WI38 (cell line): ENCODE data around the gene PAX2.

Experiments
- H3K4me3 ChIP-seq: 2 replicates; pipeline ENCODE4 v1.5.1; 2011; ENCODE audit warnings: low read depth, mild to moderate bottlenecking, control low read depth, low read length
- TF ChIP-seq, protein P1 (sequence below): IDR thresholded peaks from 2 replicates; pipeline ENCODE4 v1.5.1; 2012; ENCODE audit warnings: low read depth, mild to moderate bottlenecking, control low read depth, low read length

Gene PAX2

DNA sequence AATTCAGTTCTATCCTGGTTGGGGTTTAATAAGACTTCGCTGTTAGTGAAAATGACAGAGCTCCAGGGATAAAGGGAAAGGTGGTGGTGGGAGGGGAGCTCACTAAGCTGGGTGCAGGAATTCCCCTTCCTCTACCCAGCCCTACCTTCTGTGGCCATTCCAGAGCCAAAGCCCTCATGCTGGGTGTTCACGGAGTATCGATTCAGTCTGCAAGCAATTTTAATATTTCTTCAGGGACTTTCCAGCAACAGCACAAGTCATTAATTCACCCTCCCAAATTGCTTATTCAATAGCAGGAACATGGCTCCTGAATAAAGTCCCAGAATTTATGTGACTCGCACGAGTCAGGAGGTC, 22.0 kb downstream of the PAX2 start:
- TF ChIP-seq, protein P1, sequence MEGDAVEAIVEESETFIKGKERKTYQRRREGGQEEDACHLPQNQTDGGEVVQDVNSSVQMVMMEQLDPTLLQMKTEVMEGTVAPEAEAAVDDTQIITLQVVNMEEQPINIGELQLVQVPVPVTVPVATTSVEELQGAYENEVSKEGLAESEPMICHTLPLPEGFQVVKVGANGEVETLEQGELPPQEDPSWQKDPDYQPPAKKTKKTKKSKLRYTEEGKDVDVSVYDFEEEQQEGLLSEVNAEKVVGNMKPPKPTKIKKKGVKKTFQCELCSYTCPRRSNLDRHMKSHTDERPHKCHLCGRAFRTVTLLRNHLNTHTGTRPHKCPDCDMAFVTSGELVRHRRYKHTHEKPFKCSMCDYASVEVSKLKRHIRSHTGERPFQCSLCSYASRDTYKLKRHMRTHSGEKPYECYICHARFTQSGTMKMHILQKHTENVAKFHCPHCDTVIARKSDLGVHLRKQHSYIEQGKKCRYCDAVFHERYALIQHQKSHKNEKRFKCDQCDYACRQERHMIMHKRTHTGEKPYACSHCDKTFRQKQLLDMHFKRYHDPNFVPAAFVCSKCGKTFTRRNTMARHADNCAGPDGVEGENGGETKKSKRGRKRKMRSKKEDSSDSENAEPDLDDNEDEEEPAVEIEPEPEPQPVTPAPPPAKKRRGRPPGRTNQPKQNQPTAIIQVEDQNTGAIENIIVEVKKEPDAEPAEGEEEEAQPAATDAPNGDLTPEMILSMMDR: no peak
- H3K4me3 ChIP-seq: no peak overlapping the region

DNA sequence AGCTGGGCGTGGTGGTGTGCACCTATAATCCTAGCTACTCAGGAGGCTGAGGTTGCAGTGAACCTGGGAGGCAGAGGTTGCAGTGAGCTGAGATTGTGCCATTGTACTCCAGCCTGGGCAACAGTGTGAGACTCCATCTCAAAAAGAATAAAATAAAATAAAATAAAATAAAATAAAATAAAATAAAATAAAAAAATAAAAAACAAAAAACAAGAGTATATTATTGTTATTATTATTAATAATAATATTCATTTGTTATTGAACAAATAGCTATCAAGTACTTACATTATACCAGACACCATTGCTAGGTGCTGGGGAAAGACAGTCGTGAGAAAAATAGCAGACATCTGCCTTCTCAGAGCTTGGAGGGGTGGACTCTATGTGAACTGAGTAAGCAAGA, 24.1 kb downstream of the PAX2 start:
- TF ChIP-seq, protein P1: no peak
- H3K4me3 ChIP-seq: no peak overlapping the region

DNA sequence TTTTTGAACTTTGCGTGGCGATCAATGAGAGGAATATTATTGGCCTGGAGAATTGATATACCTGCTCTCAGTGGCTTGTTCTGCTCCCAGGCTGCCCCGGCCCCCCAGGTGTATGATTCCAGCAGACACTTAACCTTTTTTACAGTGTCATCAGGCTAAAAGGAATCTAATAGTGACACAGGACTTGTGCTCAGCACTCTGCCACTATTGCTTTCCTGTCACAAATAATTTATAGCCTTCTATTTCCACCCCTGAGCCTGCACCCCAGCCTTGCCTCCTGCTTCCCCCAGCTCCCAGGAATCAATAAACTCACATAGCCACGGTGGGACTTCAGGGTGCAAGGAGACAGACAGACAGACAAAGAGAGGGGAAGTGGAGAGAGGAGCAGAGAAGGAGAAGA, 28.3 kb downstream of the PAX2 start:
- H3K4me3 ChIP-seq: no peak overlapping the region
- TF ChIP-seq, protein P1: no peak

DNA sequence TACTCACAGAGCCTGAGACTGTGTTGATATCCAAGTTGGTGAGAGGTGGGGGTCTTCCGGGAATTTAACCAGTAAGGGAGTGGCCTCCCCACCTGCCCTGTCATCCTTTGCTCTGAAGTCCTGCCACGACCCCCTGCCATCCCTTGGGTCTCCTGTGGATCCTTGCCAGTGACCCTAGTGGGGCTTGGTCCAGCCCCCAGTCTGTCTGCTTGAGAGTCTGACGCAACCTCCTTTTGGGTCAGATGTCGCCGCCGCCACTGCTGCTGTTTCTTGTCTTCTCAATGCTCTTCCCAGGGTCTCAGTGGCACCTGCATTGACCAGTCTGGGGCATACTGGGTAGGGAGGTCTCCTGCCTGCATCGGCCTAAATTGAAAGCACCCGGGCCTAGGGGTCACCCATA, 28.8 kb downstream of the PAX2 start:
- TF ChIP-seq, protein P1: no peak

DNA sequence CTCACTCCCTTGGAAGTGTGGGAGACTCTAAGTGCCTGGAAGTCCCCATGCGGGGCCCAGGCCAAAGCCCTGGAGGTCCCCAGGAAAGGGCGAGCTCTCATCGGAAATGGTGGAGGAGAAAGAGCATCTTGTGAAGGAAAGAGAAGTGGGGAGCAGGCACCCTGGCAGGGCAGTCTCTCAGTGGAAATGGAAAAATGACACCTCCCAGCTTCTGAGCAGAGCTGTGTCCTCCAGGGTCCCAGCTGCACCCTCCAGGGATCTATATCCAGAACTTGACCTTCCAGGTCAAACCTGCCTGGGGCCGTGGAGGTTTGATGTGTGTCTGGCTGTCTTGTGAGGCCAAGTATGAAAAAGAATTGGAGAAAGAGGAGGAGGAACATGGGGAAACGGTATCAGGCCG, 29.5 kb downstream of the PAX2 start:
- H3K4me3 ChIP-seq: no peak overlapping the region
- TF ChIP-seq, protein P1: no peak

More for the DNA sequence above, 28.8 kb downstream of the PAX2 start:
- H3K4me3 ChIP-seq: no peak overlapping the region

DNA sequence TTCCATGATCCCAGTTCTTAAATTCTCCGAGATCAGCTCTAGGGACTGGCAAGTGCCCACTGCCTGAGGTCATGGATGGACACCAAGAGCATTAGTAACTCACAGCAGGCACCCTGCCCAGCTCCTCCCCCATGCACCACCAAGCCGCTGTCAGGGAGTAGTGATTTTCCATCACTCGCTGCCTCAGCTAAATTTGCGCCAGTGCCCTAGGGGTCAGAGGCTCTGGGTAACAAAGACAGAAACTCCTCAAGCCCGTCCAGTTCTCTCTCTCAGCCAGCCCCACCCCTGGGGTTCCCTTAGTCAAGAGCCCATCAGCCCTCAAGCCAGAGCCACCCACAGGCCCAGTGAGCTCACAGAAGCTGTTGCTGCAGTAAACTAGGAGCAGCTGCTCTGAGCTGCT, 30.0 kb downstream of the PAX2 start:
- no peak overlapping the region for H3K4me3 ChIP-seq
- TF ChIP-seq, protein P1: no peak

DNA sequence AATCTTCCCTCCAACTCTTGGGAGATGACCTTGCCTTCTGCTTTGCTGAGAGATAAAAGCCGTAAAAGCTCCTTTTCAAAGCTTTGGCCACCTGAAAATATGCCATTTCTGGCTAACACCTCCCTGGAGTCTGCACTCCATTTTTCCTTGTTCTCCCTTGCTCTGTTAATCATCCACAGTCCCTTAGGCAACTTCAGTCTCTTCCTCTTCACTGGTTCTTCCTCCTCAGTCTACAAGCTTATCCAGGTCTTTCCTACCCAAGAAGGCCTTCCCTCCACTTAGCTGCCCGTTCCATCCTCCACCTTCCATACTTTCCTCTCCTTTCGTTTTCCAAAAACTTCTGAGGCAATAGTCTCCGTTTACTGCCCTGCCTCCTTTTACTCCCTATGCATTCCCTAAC, 30.5 kb downstream of the PAX2 start:
- TF ChIP-seq, protein P1: no peak
- H3K4me3 ChIP-seq: no peak overlapping the region
